HG03135 (cell line): ENCODE data around the gene UBE2E2.

Experiments used
- ATAC-seq: cut with Tn5 transposase; IDR thresholded peaks from one replicate; pipeline ENCODE4 v1.9.1; 2021; ENCODE audit warnings: mild to moderate bottlenecking, moderate library complexity; ENCODE audit not compliant: unreplicated experiment

The UBE2E2 gene

GRCh38 chr3:23272820-23273219 lies 69.7 kb downstream of the UBE2E2 start:
- ATAC-seq = no peak

- ATAC-seq = no peak
Observed at GRCh38 chr3:23275061-23275460, 71.9 kb downstream of the UBE2E2 start.

GRCh38 chr3:23275814-23276213 lies 72.7 kb downstream of the UBE2E2 start:
- no peak for ATAC-seq

- ATAC-seq = no peak
Observed at GRCh38 chr3:23276913-23277658, 74.0 kb downstream of the UBE2E2 start.

GRCh38 chr3:23277688-23278087 lies 74.6 kb downstream of the UBE2E2 start:
- ATAC-seq = no peak

GRCh38 chr3:23283625-23284024 lies 80.5 kb downstream of the UBE2E2 start:
- ATAC-seq = no peak

GRCh38 chr3:23288286-23288685 lies 85.2 kb downstream of the UBE2E2 start:
- no peak for ATAC-seq

GRCh38 chr3:23288715-23289114 lies 85.6 kb downstream of the UBE2E2 start:
- ATAC-seq = no peak

- ATAC-seq = no peak
Observed at GRCh38 chr3:23292432-23292831, 89.3 kb downstream of the UBE2E2 start.

GRCh38 chr3:23294770-23295387 lies 91.8 kb downstream of the UBE2E2 start:
- no peak for ATAC-seq

GRCh38 chr3:23301819-23302218 lies 98.7 kb downstream of the UBE2E2 start:
- ATAC-seq = no peak

- ATAC-seq = no peak
Observed at GRCh38 chr3:23302271-23302670, 99.1 kb downstream of the UBE2E2 start.

GRCh38 chr3:23303601-23304217 lies 100.6 kb downstream of the UBE2E2 start:
- ATAC-seq = no peak

GRCh38 chr3:23304424-23304823 lies 101.3 kb downstream of the UBE2E2 start:
- no peak for ATAC-seq

- ATAC-seq = no peak
Observed at GRCh38 chr3:23308986-23309625, 106.0 kb downstream of the UBE2E2 start.

GRCh38 chr3:23312866-23313265 lies 109.7 kb downstream of the UBE2E2 start:
- ATAC-seq = no peak

GRCh38 chr3:23314981-23315762 lies 112.0 kb downstream of the UBE2E2 start:
- no peak for ATAC-seq

GRCh38 chr3:23316924-23317323 lies 113.8 kb downstream of the UBE2E2 start:
- ATAC-seq = no peak

- ATAC-seq = no peak
Observed at GRCh38 chr3:23319366-23320312, 116.5 kb downstream of the UBE2E2 start.
